ENCODE measurements around the gene LSM11. TPM values are rescaled to one million over a fixed set of nuclear protein-coding genes. Genes with fewer than 3 reads are reported as not detected.

LSM11 gene
- total RNA-seq, 1 donor from 2014 or later = 6.0 TPM

GRCh38 chr5:157744051-157745011, 819 bp downstream of the LSM11 start:
- H3K27me3 Mint-ChIP-seq (ENCODE audit: unreplicated experiment) = peaks cover 11% of the 10 kb centered on the region
- H3K4me1 Mint-ChIP-seq (ENCODE audit: unreplicated experiment) = peaks cover 12% of the 10 kb centered on the region
- H3K4me3 Mint-ChIP-seq (ENCODE audit: unreplicated experiment) = peak overlapping the region; percentile 99
- no peaks in the 10 kb centered on the region for H3K36me3 Mint-ChIP-seq (ENCODE audit: low read depth, unreplicated experiment)
- peak; percentile 42 for DNase-seq (ENCODE audit: low spot score)
- H3K9me3 Mint-ChIP-seq (ENCODE audit: unreplicated experiment) = no peaks in the 10 kb centered on the region
- H3K27ac Mint-ChIP-seq (ENCODE audit: unreplicated experiment) = peak overlapping the region; percentile 77
- TF ChIP-seq CTCF (IDR thresholded peaks at IDR 0.05; ENCODE audit: unreplicated experiment) = no peak

GRCh38 chr5:157745041-157745456, 1.5 kb downstream of the LSM11 start:
- peaks cover 12% of the 10 kb centered on the region for H3K4me1 Mint-ChIP-seq (ENCODE audit: unreplicated experiment)
- H3K36me3 Mint-ChIP-seq (ENCODE audit: low read depth, unreplicated experiment) = no peaks in the 10 kb centered on the region
- no peak overlapping the region for H3K4me3 Mint-ChIP-seq (ENCODE audit: unreplicated experiment)
- no peak for DNase-seq (ENCODE audit: low spot score)
- TF ChIP-seq CTCF (IDR thresholded peaks at IDR 0.05; ENCODE audit: unreplicated experiment) = no peak
- H3K27ac Mint-ChIP-seq (ENCODE audit: unreplicated experiment) = no peak overlapping the region
- H3K27me3 Mint-ChIP-seq (ENCODE audit: unreplicated experiment) = peaks cover 11% of the 10 kb centered on the region
- no peaks in the 10 kb centered on the region for H3K9me3 Mint-ChIP-seq (ENCODE audit: unreplicated experiment)

GRCh38 chr5:157747173-157747740, 3.7 kb downstream of the LSM11 start:
- Mint-ChIP-seq H3K4me3 (ENCODE audit: unreplicated experiment) (no peak overlapping the region), H3K36me3 (ENCODE audit: low read depth, unreplicated experiment) (no peaks in the 10 kb centered on the region), H3K4me1 (ENCODE audit: unreplicated experiment) (peaks cover 12% of the 10 kb centered on the region), H3K27ac (ENCODE audit: unreplicated experiment) (no peak overlapping the region), H3K27me3 (ENCODE audit: unreplicated experiment) (peaks cover 11% of the 10 kb centered on the region), H3K9me3 (ENCODE audit: unreplicated experiment) (no peaks in the 10 kb centered on the region)
- no peak for TF ChIP-seq CTCF (IDR thresholded peaks at IDR 0.05; ENCODE audit: unreplicated experiment)
- no peak for DNase-seq (ENCODE audit: low spot score)

GRCh38 chr5:157747766-157748700, 4.5 kb downstream of the LSM11 start:
- no peak overlapping the region for H3K4me3 Mint-ChIP-seq (ENCODE audit: unreplicated experiment)
- H3K9me3 Mint-ChIP-seq (ENCODE audit: unreplicated experiment) = no peaks in the 10 kb centered on the region
- H3K27me3 Mint-ChIP-seq (ENCODE audit: unreplicated experiment) = peaks cover 8% of the 10 kb centered on the region
- no peak for DNase-seq (ENCODE audit: low spot score)
- H3K36me3 Mint-ChIP-seq (ENCODE audit: low read depth, unreplicated experiment) = peaks cover 3% of the 10 kb centered on the region
- H3K27ac Mint-ChIP-seq (ENCODE audit: unreplicated experiment) = no peak overlapping the region
- no peak for TF ChIP-seq CTCF (IDR thresholded peaks at IDR 0.05; ENCODE audit: unreplicated experiment)
- peaks cover 12% of the 10 kb centered on the region for H3K4me1 Mint-ChIP-seq (ENCODE audit: unreplicated experiment)
